OCI-LY1 (cell line): ENCODE measurements around the gene LIPF.
"Not testable (repeated sequence)": the region's sequence is repeated elsewhere in the genome, so short reads cannot be mapped to it uniquely, and the experiment has no call there.

Experiments used
- H2AFZ ChIP-seq: fragments of 200-600 bp; sonication (generic), shearing (Covaris generic); 2 replicates; pipeline ENCODE4 v1.6.0; 2014; ENCODE audit warnings: antibody characterized with exemption, mild to moderate bottlenecking, low read length
- H3F3A ChIP-seq: fragments of 200-600 bp; sonication (generic), shearing (Covaris generic); 2 replicates; pipeline ENCODE4 v1.6.0; 2014; ENCODE audit warnings: mild to moderate bottlenecking, antibody characterized with exemption, low read length, moderate library complexity; ENCODE audit not compliant: insufficient read depth
- H3K27ac ChIP-seq: fragments of 200-600 bp; sonication (generic); 2 replicates; pipeline ENCODE4 v1.5.1; 2014; ENCODE audit warnings: low read length, mixed run types, mild to moderate bottlenecking, low read depth; ENCODE audit not compliant: poor library complexity, severe bottlenecking
- H3K27me3 ChIP-seq: fragments of 200-600 bp; sonication (generic); 2 replicates; pipeline ENCODE4 v1.6.0; 2014; ENCODE audit warnings: antibody characterized with exemption, mild to moderate bottlenecking, low read length, moderate library complexity; ENCODE audit not compliant: insufficient read depth
- H3K36me3 ChIP-seq: fragments of 200-600 bp; sonication (generic); 2 replicates; pipeline ENCODE4 v1.6.1; 2014; ENCODE audit warnings: mild to moderate bottlenecking, antibody characterized with exemption, low read length, moderate library complexity, mixed read lengths; ENCODE audit not compliant: insufficient read depth
- H3K4me1 ChIP-seq: fragments of 200-600 bp; sonication (generic); 2 replicates; pipeline ENCODE4 v1.5.1; 2014; ENCODE audit warnings: mild to moderate bottlenecking, low read length, moderate library complexity; ENCODE audit not compliant: insufficient read depth, severe bottlenecking
- H3K4me2 ChIP-seq: fragments of 200-600 bp; sonication (generic), shearing (Covaris generic); 2 replicates; pipeline ENCODE4 v1.6.1; 2014; ENCODE audit warnings: low read length
- H3K4me3 ChIP-seq: fragments of 200-600 bp; sonication (generic); 2 replicates; pipeline ENCODE4 v1.5.1; 2014; ENCODE audit warnings: low read length, low read depth, mild to moderate bottlenecking, mixed read lengths; ENCODE audit not compliant: poor library complexity, severe bottlenecking
- H3K79me2 ChIP-seq: fragments of 200-600 bp; shearing (Covaris generic); 2 replicates; pipeline ENCODE4 v1.6.1; 2016; ENCODE audit warnings: mixed run types, low read length, mixed read lengths; ENCODE audit not compliant: insufficient read depth
- H3K9ac ChIP-seq: fragments of 200-600 bp; sonication (generic), shearing (Covaris generic); 2 replicates; pipeline ENCODE4 v1.6.1; 2014; ENCODE audit warnings: mild to moderate bottlenecking, low read length, mixed read lengths
- H3K9me2 ChIP-seq: fragments of 200-600 bp; sonication (generic), shearing (Covaris generic); 2 replicates; pipeline ENCODE4 v1.6.1; 2014; ENCODE audit warnings: low read depth, mild to moderate bottlenecking, low read length, mixed read lengths
- H3K9me3 ChIP-seq: fragments of 200-600 bp; shearing (Covaris generic); 2 replicates; pipeline ENCODE4 v1.6.1; 2014; ENCODE audit warnings: low read length, mixed read lengths
- H4K20me1 ChIP-seq: fragments of 200-600 bp; sonication (generic), shearing (Covaris generic); 2 replicates; pipeline ENCODE4 v1.6.0; 2016; ENCODE audit warnings: mild to moderate bottlenecking, low read length; ENCODE audit not compliant: insufficient read depth
- CTCF ChIP-seq: fragments of 200-600 bp; sonication (generic), shearing (Covaris generic); IDR thresholded peaks from 2 replicates; pipeline ENCODE4 v1.5.1; 2017; ENCODE audit warnings: mild to moderate bottlenecking, antibody characterized with exemption, low read length, moderate library complexity, mixed read lengths
- EZH2 ChIP-seq: fragments of 200-600 bp; sonication (generic), shearing (Covaris generic); IDR thresholded peaks from 2 replicates; pipeline ENCODE4 v1.8.0; 2017; ENCODE audit warnings: borderline replicate concordance, mixed run types, mild to moderate bottlenecking, antibody characterized with exemption, low read length, moderate library complexity, mixed read lengths

LIPF gene

GRCh38 chr10:88660598-88660884 is 3.7 kb upstream of the LIPF start:
- Histone ChIP-seq H4K20me1 (no peaks in the 10 kb centered on the region), H3K4me1 (no peaks in the 10 kb centered on the region), H3K36me3 (no peaks in the 10 kb centered on the region), H3K4me3 (no peak overlapping the region), H3K9me2 (no peaks in the 10 kb centered on the region), H3K9ac (no peak overlapping the region), H3K9me3 (no peaks in the 10 kb centered on the region), H3K27me3 (no peaks in the 10 kb centered on the region), H3F3A (no peaks in the 10 kb centered on the region), H3K79me2 (no peaks in the 10 kb centered on the region), H3K27ac (no peak overlapping the region), H2AFZ (no peak overlapping the region), H3K4me2 (no peak overlapping the region)
- no peak for TF ChIP-seq EZH2
- no peak for TF ChIP-seq CTCF

GRCh38 chr10:88661018-88661417 is 3.2 kb upstream of the LIPF start:
- no peak overlapping the region for H3K4me3 ChIP-seq
- H2AFZ ChIP-seq = no peak overlapping the region
- H3K9me3 ChIP-seq = no peaks in the 10 kb centered on the region
- H3K4me1 ChIP-seq = no peaks in the 10 kb centered on the region
- no peak overlapping the region for H3K27ac ChIP-seq
- H3F3A ChIP-seq = no peaks in the 10 kb centered on the region
- H3K36me3 ChIP-seq = no peaks in the 10 kb centered on the region
- H3K9me2 ChIP-seq = no peaks in the 10 kb centered on the region
- no peaks in the 10 kb centered on the region for H3K79me2 ChIP-seq
- H3K9ac ChIP-seq = no peak overlapping the region
- H3K27me3 ChIP-seq = no peaks in the 10 kb centered on the region
- no peak for TF ChIP-seq EZH2
- no peak for TF ChIP-seq CTCF
- no peak overlapping the region for H3K4me2 ChIP-seq
- no peaks in the 10 kb centered on the region for H4K20me1 ChIP-seq

- no peaks in the 10 kb centered on the region for H3K9me3 ChIP-seq
- no peak overlapping the region for H3K4me2 ChIP-seq
- no peaks in the 10 kb centered on the region for H3K9me2 ChIP-seq
- no peaks in the 10 kb centered on the region for H3K36me3 ChIP-seq
- H3K79me2 ChIP-seq = no peaks in the 10 kb centered on the region
- TF ChIP-seq EZH2 = no peak
- no peak for TF ChIP-seq CTCF
- no peaks in the 10 kb centered on the region for H3K4me1 ChIP-seq
- H3K9ac ChIP-seq = no peak overlapping the region
- no peaks in the 10 kb centered on the region for H3F3A ChIP-seq
- H3K4me3 ChIP-seq = no peak overlapping the region
- H4K20me1 ChIP-seq = no peaks in the 10 kb centered on the region
- no peak overlapping the region for H2AFZ ChIP-seq
- no peak overlapping the region for H3K27ac ChIP-seq
- H3K27me3 ChIP-seq = no peaks in the 10 kb centered on the region
These were observed 2.7 kb upstream of the LIPF start for GRCh38 chr10:88661577-88661976.

- not testable (repeated sequence) for H3K4me2 ChIP-seq, H3K27ac ChIP-seq, H3K4me1 ChIP-seq, H3K9me3 ChIP-seq, H3K9ac ChIP-seq, H4K20me1 ChIP-seq, H3K4me3 ChIP-seq, H3K36me3 ChIP-seq, H3K79me2 ChIP-seq, H3K27me3 ChIP-seq, H3K9me2 ChIP-seq, H3F3A ChIP-seq, H2AFZ ChIP-seq
These were observed 1.1 kb upstream of the LIPF start for GRCh38 chr10:88663153-88663552.
